ENCODE results near the gene PELI1. TPM values are rescaled to one million over a fixed set of nuclear protein-coding genes. Genes with fewer than 3 reads are reported as not detected.

Gene PELI1
- total and polyA plus RNA-seq, 2 of the 8 experiments (the other 6 are each of a cell fraction or from before 2014, with no cell fraction given), result 21.8 to 57.1 TPM

GRCh38 chr2:64192125-64192479, 47.9 kb upstream of the PELI1 start:
- no peak overlapping the region; the same call in 1 of the 2 replicates for H3K18ac ChIP-seq (ENCODE audit: extremely low read depth, low read length)
- no peaks in the 10 kb centered on the region for H3K9me3 ChIP-seq (ENCODE audit: insufficient read depth in 2 of 2, low read depth in 1 of 2, low read length in 1 of 2)
- H4K91ac ChIP-seq (replicated peaks; ENCODE audit: insufficient read length, low read length), result no peak overlapping the region
- no peak overlapping the region for H3K9ac ChIP-seq (replicated peaks in 1 of 4; ENCODE audit: extremely low read depth in 1 of 4, low read depth in 3 of 4, low read length in 3 of 4)
- WGBS, 2 experiments (ENCODE audit: extremely low coverage in 1 of 2, insufficient coverage in 1 of 2, insufficient read length in 1 of 2, insufficient replicate concordance in 2 of 2, low coverage in 1 of 2, low lambda C conversion rate in 2 of 2, missing lambda C conversion rate in 1 of 2), result 95% methylated on average over 6 of the region's 6 CpGs; no CpG with 5 or more reads in 1 of the 2 experiments
- H2BK5ac ChIP-seq (ENCODE audit: low read depth, low read length), result no peak overlapping the region
- no peak overlapping the region for H2BK120ac ChIP-seq (replicated peaks; ENCODE audit: low read depth, low read length)
- no peak overlapping the region for H3K23ac ChIP-seq (ENCODE audit: insufficient read length)
- H3K4me3 ChIP-seq (ENCODE audit: extremely low read depth in 1 of 4, insufficient read depth in 2 of 4, low read depth in 3 of 4, low read length in 4 of 4), result no peak overlapping the region
- POLR2A ChIA-PET (ENCODE audit: partially characterized antibody), result no interaction called here
- no peak overlapping the region for H2BK15ac ChIP-seq (ENCODE audit: low read length)
- H4K8ac ChIP-seq (ENCODE audit: extremely low read depth, insufficient read depth, low read length), result no peak overlapping the region
- no peak overlapping the region for H3K14ac ChIP-seq (ENCODE audit: insufficient read length)
- no peak overlapping the region for H3K4ac ChIP-seq (replicated peaks; ENCODE audit: insufficient read length, low read depth, low read length)
- H3K79me2 ChIP-seq (ENCODE audit: control insufficient read depth in 1 of 2, insufficient read depth in 2 of 2, low read length in 2 of 2), result no peaks in the 10 kb centered on the region
- H3K79me1 ChIP-seq (ENCODE audit: low read depth, low read length), result no peaks in the 10 kb centered on the region
- no peak overlapping the region for H2BK20ac ChIP-seq (ENCODE audit: low read length)
- no peak overlapping the region for H2AFZ ChIP-seq (ENCODE audit: low read length)
- H3K4me1 ChIP-seq (replicated peaks in 1 of 4; ENCODE audit: control insufficient read depth in 3 of 4, insufficient read depth in 4 of 4, low read length in 3 of 4), result peaks cover 0 to 7% (median 3%) of the 10 kb centered on the region in 4 experiments; a peak in 5 of 7 replicates
- no peak for TF ChIP-seq HDAC2 (IDR thresholded peaks at IDR 0.05; ENCODE audit: borderline replicate concordance in 1 of 2, low read depth in 2 of 2, low read length in 2 of 2)
- TF ChIP-seq GABPA (IDR thresholded peaks at IDR 0.05; ENCODE audit: borderline replicate concordance, insufficient read depth, low read length), result no peak
- no peak for TF ChIP-seq SIRT6 (IDR thresholded peaks at IDR 0.05; ENCODE audit: low read length)
- no peak for TF ChIP-seq CHD2 (IDR thresholded peaks at IDR 0.05; ENCODE audit: low read length)
- TF ChIP-seq SP4 (IDR thresholded peaks at IDR 0.05; ENCODE audit: low read length), result no peak
- TF ChIP-seq FOSL1 (IDR thresholded peaks at IDR 0.05; ENCODE audit: insufficient read depth, low read depth, low read length), result no peak
- no peak for TF ChIP-seq SAP30 (IDR thresholded peaks at IDR 0.05; ENCODE audit: insufficient read depth, insufficient replicate concordance, low read length)
- TF ChIP-seq RAD21 (IDR thresholded peaks at IDR 0.05 in 1 of 2, conservative IDR thresholded peaks at IDR 0.05 in 1 of 2; ENCODE audit: low read depth in 2 of 2, low read length in 2 of 2), result no peak
- DNase-seq (ENCODE audit: low read depth in 1 of 2, low spot score in 2 of 2) (no peak), FAIRE-seq (no peak)
- H3K36me3 ChIP-seq (ENCODE audit: control insufficient read depth in 2 of 4, insufficient read depth in 4 of 4, low read length in 3 of 4), result no peaks in the 10 kb centered on the region
- no peak overlapping the region for H3K27ac ChIP-seq (ENCODE audit: low read depth, low read length)
- no peak overlapping the region for H4K5ac ChIP-seq (ENCODE audit: insufficient read length, low read depth, low read length)
- H3K56ac ChIP-seq (replicated peaks; ENCODE audit: insufficient read length, low read depth, low read length), result no peak overlapping the region
- no peak overlapping the region for H3K4me2 ChIP-seq (ENCODE audit: insufficient read depth in 1 of 2, low read depth in 2 of 2, low read length in 2 of 2)
- CTCF ChIA-PET (ENCODE audit: partially characterized antibody), result interaction anchor here (0.9 kb wide), 2 partner anchors 12 to 138 kb away, joined by 3 to 4 read pairs; no protein-coding TSS in a partner anchor
- H4K20me1 ChIP-seq (replicated peaks in 1 of 2; ENCODE audit: control insufficient read depth in 1 of 2, insufficient read depth in 2 of 2, low read length in 2 of 2), result no peaks in the 10 kb centered on the region
- H2AK5ac ChIP-seq (ENCODE audit: low read depth, low read length), result no peak overlapping the region
- no peak overlapping the region for H2BK12ac ChIP-seq (ENCODE audit: low read depth, low read length)
- H3K27me3 ChIP-seq (replicated peaks in 1 of 4; ENCODE audit: control insufficient read depth in 3 of 4, extremely low read depth in 1 of 4, insufficient read depth in 3 of 4, low read length in 3 of 4), result no peaks in the 10 kb centered on the region
- no peaks in the 10 kb centered on the region for H3K23me2 ChIP-seq (ENCODE audit: low read depth, low read length)
